ENCODE results near the gene CLCN4.

- TF ChIP-seq, protein P1, sequence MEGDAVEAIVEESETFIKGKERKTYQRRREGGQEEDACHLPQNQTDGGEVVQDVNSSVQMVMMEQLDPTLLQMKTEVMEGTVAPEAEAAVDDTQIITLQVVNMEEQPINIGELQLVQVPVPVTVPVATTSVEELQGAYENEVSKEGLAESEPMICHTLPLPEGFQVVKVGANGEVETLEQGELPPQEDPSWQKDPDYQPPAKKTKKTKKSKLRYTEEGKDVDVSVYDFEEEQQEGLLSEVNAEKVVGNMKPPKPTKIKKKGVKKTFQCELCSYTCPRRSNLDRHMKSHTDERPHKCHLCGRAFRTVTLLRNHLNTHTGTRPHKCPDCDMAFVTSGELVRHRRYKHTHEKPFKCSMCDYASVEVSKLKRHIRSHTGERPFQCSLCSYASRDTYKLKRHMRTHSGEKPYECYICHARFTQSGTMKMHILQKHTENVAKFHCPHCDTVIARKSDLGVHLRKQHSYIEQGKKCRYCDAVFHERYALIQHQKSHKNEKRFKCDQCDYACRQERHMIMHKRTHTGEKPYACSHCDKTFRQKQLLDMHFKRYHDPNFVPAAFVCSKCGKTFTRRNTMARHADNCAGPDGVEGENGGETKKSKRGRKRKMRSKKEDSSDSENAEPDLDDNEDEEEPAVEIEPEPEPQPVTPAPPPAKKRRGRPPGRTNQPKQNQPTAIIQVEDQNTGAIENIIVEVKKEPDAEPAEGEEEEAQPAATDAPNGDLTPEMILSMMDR (IDR thresholded peaks at IDR 0.05) = no peak
- no peak for TF ChIP-seq POLR2A (IDR thresholded peaks at IDR 0.05)
These were observed 9.5 kb downstream of the CLCN4 start for GRCh38 chrX:10166248-10166716.
